Testis (tissue), 2 donors: ENCODE results near the gene C6orf52.

ENCODE experiments used
- CTCF ChIP-seq, 3 experiments: fragments of 450-650 bp in 2 of 3; fragments of 200-600 bp in 1 of 3; sonication (generic) in 1 of 3; IDR thresholded peaks; one replicate each; pipeline ENCODE4 v1.5.1; 2016 to 2019; ENCODE audit warnings: antibody characterized with exemption in 3 of 3, mild to moderate bottlenecking in 2 of 3, moderate library complexity in 1 of 3
- POLR2A ChIP-seq: fragments of 450-650 bp; IDR thresholded peaks from one replicate; pipeline ENCODE4 v1.6.1; 2017; ENCODE audit warnings: antibody characterized with exemption, mild to moderate bottlenecking, moderate library complexity

GRCh38 chr6:10725044-10725443 lies 30.6 kb upstream of the C6orf52 start:
- TF ChIP-seq CTCF (IDR thresholded peaks at IDR 0.05) (no peak), POLR2A (no peak)
